G401.6 (cell line): ENCODE measurements around the gene ATMIN.
A peak's percentile ranks its signal among the peaks of the same experiment; 100 is the strongest.

Experiments used
- FAIRE-seq: peaks from 2 replicates; lab custom pipeline; 2012; peaks lifted over from hg19 to GRCh38; lab: Jason Lieb, UNC

The ATMIN gene

GRCh38 chr16:81006211-81006812, 29.3 kb upstream of the ATMIN start:
- FAIRE-seq: no peak

DNA sequence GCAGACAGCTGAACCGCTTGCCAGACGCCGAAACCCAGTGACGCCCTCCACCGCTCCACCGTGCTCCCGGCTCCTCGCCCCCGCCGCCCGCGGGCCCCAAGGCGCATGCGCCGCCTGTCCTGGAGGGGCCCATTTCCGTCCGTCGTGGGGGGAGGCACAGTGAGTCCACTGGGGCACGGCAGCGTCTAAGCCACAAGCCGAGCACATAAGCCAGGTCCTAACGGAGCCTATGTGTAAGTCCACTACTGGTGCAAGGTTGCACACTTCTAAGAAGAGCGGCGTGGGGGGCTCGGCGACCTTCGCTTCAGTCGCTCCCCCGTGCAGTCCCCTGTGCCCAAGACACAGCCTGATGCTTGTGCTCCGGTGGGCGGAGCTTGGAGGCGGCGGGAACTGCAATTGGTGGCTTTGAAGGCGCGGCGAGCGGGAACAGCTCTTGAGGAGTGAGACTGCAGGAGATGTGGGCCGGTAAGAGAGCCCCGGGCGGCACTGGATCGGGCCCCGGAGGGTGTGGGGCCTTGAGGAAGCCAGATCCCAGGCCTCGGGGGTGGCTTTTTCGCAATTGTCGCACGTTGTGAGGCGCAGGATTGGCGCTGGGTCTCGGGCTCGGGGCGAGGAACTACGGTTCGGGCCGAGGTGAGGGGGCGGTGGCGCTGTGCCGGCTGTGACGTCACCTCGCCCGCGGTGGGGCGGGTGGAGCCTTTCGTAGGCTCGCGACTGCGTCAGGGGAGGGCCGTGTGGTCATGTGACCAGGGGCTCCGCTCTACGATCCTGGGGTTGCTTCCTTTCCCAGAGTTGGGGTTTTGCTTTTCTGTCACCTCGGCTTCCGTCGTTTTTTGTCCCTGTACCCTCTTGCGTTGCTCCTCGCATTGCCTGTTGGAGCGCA, 28.6 kb upstream of the ATMIN start, which contains the start of the genes CENPN and CMC2:
TSS of gene CENPN (plus strand) at position 402 of the 883 bp plus-strand sequence. CDS start 4,726 bp downstream, outside the sequence.
TSS of gene CMC2 (minus strand) at position 73 of the 883 bp plus-strand sequence. CDS start 9,491 bp downstream, outside the sequence.
- FAIRE-seq: peak; percentile 47

DNA sequence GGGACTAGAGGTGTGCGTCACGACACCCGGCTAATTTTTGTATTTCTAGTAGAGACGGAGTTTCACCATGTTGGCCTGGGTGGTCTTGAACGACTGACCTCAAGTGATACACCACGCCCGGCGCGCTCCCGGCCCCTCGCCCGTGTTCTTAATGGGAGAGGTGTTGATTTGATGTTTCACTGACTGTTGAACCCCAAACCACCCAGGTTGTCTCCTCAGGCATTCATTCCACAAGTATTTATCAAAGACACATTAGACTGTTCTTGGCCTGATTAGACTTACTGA, 27.2 kb upstream of the ATMIN start:
- FAIRE-seq: no peak

DNA sequence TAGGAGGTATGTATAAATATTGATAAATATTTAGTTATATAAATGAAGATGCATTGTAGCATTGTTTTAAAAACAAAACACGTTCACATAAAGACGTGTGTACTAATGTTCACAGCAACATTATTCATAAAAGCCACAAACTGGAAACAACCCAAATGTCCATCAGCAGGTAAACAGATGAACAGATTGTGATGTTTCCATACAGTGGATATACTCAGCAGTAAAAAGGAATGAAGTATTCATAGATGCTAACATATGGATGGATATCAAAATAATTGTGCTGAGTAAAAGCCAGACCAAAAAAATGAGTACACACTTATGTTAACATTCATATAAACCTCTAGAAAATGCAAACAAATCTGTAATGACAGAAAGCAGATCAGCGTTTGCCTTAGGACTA, 22.7 kb upstream of the ATMIN start:
- no peak for FAIRE-seq

DNA sequence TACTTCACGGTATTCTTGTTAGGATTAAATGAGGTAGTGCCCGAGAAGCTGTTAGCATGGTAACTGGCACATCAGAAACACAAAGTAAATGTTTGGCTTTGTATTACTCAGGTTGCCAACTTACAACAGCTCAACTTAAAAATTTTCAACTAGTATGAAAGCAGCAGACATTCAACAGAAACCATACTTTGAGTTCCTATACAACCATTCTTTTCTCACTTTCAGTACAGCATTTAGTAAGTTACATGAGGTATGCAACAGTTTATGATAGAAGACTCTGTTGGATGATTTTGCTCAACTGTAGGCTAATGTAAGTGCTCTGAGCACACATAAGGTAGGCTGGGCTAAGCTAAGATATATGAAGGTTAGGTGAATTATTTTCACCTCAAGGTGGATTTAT, 21.0 kb upstream of the ATMIN start:
- FAIRE-seq: no peak

DNA sequence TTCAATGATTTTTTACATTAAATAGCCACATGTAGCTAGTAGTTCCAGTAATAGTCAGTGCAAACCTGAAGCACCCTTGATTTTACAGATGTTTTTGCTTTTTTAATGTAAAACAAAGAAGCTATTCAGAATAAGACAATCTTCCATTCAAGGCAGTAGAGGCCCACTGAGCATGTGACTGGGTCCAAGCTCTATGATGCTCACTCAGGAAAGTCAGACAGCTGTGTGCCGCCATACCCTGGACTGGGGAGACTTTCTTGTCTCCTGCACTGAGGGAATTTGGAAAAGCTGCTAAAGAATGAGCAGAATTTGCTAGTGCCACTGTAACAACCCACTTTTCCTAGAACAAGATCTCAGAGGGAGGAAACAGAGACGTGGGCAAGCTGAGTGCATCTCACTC, 17.1 kb upstream of the ATMIN start:
- no peak for FAIRE-seq

DNA sequence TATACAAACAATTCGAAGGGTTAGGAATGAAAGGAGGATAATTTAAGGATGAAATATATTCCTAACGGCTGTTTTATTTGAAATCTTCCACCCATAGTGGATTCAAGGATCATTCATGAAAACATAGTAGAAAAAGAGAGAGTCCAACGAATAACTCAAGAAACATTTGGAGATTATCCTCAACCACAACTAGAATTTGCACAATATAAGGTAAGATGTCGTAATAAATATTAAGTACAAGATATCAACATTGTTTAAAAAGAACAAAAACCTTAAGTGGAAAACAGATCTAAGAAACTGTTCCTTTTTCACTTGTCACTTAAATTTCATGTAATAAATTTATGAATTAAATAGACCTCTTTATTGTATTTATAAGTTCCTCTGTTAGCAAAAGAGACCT, 9.2 kb upstream of the ATMIN start:
- peak; percentile 64 for FAIRE-seq

GRCh38 chr16:81029930-81030604, 5.6 kb upstream of the ATMIN start:
- FAIRE-seq: no peak

- FAIRE-seq: no peak
Measured at GRCh38 chr16:81035975-81036750, 521 bp downstream of the ATMIN start.

DNA sequence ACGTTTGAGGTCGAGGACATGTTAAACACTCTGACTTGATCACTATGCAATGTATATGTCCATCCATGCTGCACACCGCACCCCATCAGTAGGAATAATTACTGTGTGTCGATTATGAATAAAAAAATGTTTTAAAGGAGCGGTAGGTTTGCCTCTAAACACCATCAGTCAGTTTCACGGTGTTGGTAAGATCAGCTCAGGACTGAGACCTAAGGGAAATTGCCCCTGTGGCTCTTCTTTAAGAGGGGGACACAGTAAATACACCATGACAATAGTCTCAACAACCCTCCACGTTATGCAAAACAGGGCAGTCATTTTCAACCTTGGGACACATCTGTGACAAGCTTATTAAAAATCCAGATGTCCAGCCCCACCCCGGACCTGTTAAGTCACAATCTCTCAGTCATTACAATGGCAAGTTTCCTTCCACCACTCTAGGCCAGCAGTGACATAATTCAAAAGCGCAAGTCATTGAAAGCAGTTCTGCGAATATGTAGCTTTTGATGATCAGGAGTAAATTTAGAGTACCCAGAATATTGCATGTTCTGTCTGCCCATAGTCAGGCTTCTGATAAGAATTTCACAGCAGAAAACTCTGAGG, 1.2 kb downstream of the ATMIN start:
- FAIRE-seq: no peak

DNA sequence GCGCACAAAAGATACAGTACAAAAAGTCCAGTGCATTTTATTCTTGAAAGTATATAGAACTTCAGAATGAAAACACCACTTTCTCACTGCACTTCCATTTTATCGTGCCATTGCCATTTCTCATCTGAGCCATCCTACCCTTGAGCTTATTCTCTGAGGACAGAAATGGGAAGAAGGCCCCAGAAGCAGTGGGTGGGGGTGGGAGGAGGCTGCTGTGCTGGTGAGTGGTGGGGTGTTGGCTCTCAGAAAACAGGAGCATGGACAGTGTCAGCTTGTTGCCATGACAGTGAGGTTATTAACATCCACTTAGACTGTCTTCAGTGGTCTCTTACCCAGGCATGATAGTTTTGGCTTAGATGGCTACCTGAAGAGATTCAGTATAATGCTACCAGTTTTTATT, 4.5 kb downstream of the ATMIN start:
- FAIRE-seq: no peak

GRCh38 chr16:81040842-81041241, 5.2 kb downstream of the ATMIN start:
- FAIRE-seq: no peak

DNA sequence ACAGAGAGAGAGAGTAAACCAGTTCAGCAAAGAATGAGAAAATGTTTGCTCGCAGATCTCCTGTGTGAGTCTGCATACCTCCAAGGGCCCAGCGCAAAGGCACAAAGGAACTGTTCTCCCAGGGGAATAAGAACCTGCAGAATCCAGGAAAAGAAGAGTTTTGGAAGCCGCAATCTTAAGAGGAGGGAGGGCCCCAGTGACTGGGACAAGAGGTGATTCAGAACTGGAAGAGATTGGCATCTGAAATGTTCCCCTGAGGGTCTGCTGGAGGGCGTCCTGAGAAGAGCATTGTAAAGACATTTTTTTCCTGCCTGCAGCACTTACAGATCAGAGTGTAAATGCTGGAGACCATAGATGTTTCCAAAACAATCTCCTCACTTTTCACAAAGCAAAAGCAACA, 6.1 kb downstream of the ATMIN start:
- no peak for FAIRE-seq

DNA sequence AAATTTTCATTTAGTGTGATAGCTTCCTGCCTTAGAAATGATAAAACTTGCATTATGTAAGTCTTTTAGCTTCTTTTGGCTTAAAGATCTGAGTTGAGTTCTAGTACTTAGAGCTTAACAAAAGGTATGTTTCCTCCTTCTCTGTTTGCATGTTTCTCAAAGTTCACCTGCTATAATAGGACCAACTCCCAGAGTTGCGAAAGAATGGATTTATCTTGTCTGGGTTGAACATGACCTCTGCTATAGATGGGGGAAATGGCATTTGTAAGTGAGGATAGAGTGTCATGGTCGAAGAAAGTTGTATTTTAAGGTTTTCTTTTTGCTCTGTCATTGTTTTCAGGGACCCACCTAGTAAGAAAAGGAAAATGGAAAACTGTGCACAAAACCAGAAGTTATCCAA, 7.2 kb downstream of the ATMIN start:
- FAIRE-seq: no peak

DNA sequence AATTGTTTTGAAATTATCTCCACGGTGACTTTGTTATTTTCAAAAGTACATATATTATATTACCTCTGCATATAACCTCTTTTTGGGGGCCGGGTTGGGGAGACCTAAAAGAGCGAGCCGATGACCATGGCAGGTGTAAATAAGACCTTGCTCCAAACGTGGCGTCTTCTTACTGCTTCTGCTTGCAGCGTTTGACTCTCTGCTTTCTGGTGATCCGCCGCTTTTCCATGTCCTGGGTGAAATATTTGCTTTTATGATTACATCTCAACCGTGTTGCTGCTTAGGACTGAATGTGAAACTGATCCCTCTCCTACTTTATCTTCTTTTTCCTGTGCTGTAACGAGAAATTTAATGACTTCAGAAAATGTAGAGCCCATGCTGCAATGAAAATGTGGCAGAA, 18.1 kb downstream of the ATMIN start:
- FAIRE-seq: no peak

DNA sequence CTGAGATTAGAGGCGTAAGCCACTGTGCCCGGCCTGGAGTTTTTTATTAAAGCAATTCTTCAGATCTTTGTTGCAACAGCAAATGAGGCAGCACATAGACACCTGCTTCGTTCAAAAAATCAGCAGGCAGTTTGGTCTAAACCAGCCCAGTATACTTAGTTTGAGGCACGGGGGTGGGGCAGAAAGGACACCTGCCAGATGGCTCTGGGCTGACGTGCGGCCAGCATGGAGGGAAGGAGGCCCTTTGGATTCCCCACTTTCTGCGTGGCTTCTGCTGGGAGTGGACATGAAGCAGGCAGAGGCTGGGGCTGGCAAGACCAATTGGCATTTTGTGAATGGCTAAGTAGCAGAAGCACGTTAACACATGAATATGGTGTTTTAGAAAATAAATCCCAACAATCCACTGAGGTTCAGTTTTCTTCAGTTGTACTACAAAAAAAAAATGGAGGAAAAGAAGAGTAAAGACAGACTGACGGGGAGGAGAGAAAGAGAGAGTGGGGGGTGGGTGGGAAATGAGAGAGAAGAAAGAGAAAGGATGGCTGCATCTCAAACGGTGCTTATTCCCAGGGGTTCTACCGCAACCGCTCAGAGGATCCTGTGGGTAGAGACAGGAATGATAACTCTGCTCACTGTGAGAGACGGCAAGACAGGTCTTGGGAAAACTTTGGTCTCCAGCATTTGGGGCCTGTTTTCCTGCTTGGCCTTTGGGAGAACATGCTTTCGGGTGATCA, 25.1 kb downstream of the ATMIN start:
- no peak for FAIRE-seq

DNA sequence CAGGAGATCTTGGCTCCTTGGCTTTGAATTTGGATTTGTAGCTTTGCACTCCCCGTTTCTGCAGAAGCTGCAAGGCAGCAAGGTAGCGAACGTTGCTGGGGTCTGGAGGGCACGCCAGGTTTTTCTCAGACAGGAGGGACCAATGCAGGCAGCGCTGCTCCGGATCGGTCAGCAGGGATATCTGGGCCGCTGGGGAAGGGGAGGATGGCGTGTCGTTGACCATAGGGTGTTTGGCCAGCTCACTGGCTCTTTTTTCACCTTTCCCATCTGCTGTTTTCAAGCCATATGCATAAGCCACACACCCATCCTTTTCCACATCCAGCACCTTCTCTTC, 25.6 kb downstream of the ATMIN start:
- FAIRE-seq: no peak

DNA sequence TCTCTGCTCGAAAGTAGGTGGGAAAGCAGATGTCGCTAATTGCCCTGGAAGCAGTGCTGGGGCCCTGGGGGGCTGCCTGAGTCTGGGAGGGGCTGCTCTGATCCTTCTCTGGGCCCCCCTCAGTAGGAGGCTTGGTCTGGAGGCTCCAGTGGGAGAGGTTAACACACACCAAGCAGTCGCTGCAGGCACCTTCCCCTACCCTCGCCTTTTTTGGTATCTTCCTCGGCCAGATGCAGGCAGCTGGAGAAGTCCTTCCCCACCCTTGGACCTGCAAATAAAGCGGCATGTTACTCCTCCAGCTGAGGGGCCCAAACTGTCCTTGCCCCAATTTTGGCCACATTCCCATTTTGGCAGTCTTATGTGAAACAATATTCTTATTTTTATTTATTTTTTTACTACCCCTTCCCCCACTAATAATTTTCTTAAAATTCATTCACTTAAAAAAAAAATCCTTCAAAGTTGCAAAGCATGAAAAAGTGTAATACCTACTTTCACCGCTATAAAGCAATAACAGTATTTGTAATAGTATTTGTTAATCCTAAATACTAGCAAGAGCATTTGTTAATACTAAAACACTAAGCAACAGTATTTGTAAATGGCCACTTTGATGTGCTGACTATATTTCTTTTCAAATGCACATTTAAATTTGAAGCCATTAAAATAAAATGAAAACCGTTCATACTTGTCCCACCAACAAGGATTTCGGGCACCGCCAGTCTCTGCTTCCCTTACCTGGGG, 26.4 kb downstream of the ATMIN start:
- no peak for FAIRE-seq

GRCh38 chr16:81066681-81067080, 31.0 kb downstream of the ATMIN start:
- no peak for FAIRE-seq

DNA sequence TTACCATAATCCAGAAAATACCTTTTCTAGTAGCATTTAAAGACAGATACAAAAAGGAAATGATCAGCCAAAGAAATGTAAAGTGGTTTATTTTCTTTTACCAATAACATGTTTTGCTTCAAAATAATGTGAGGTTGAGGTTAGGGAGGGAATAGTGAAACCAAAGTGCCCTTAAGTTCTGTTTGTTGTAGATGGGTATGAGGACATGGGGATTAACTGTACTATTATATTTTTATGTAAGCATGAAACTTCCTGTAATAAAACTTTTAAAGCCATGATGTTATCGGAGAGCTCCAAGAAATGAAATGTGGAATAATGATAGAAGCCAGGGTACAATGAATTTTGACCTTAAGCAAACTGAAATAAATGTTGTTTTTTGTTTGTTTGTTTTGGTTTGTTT, 31.5 kb downstream of the ATMIN start:
- no peak for FAIRE-seq

DNA sequence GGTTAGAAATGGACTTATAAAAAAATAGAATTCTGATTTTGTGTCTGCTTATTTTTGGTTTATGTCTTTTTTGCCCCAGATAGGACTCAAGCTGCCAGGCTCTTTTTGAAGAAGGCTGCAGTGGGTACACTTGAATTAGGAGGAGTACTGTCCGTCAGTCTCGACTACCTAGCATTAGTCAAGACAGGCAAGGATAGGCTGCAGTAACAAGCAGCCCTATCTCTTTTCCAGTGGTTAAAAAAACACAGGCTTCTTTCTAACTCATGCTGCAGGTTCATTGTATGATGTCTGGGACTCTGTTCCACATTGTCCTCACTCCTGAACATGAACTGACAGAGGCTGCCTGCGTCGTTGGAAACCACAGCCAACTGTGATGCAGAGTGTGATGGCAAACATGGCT, 33.4 kb downstream of the ATMIN start:
- FAIRE-seq: no peak
